ENCODE results near the gene HIRIP3. TPM values are rescaled to one million over a fixed set of nuclear protein-coding genes. Genes with fewer than 3 reads are reported as not detected.
A peak's percentile ranks its signal among the peaks of the same experiment; 100 is the strongest.

The HIRIP3 gene
- total RNA-seq, 2 donors from 2014 or later: 10.8 to 22.4 TPM

DNA sequence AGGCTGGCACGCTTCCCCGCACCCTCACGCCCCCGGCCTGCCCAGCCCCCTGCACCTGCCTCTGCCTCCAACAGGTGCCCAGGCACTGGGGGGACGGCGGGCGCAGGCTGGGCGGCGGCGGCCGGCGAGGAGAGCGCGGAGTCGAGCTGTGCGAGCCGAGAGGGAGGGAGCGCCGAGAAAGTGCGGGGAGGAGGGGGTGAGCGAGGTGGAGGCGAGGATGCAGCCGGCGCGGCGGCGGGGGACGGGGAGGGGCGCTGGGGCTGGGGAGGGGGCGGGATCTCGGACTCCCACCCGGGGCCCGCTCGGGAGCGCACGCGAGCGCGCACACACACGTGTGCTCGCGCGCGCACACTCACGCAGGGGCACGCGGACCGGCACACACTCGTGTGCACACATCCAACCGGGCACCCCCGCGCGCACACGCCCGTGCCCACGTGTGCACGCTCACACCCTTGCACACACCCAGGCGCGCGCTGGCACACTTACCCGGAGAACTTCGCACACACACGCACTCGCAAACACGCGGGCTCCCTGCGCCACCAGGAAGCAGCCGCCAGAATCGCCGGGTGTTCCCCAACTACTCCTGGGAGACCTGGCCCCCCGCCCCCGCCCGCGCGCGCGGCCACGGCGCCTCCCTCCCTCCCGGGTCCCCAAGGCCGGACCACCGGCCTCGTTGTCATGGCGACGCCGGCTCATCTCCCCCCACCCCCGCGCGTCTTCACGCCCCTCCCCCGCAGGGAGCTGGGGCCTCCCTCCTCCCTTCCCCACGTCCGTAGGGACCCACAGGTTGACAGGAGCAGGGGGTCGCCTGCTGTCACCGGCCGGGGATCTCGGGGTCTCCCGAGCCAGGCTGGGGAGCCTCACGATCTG lies 15.7 kb upstream of the HIRIP3 start, which contains the start of gene DOC2A:
DOC2A (minus strand) TSS at position 184 of the 870 bp plus-strand sequence. CDS start 805 bp downstream, outside the sequence.
- H3K4me3 ChIP-seq: peak within 1 kb of the TSS; percentile 14 to 32
- H3K27ac ChIP-seq: no peak within 1 kb of the TSS
- peaks cover 13% of the 10 kb centered on the region for H3K27me3 ChIP-seq (replicated peaks; ENCODE audit: insufficient read depth)
- intact Hi-C loops (cut with DNase I): no loop called here
- no peak for TF ChIP-seq POLR2A (IDR thresholded peaks at IDR 0.05)
- TF ChIP-seq, protein P1, sequence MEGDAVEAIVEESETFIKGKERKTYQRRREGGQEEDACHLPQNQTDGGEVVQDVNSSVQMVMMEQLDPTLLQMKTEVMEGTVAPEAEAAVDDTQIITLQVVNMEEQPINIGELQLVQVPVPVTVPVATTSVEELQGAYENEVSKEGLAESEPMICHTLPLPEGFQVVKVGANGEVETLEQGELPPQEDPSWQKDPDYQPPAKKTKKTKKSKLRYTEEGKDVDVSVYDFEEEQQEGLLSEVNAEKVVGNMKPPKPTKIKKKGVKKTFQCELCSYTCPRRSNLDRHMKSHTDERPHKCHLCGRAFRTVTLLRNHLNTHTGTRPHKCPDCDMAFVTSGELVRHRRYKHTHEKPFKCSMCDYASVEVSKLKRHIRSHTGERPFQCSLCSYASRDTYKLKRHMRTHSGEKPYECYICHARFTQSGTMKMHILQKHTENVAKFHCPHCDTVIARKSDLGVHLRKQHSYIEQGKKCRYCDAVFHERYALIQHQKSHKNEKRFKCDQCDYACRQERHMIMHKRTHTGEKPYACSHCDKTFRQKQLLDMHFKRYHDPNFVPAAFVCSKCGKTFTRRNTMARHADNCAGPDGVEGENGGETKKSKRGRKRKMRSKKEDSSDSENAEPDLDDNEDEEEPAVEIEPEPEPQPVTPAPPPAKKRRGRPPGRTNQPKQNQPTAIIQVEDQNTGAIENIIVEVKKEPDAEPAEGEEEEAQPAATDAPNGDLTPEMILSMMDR (IDR thresholded peaks at IDR 0.05): no peak
- TF ChIP-seq POLR2AphosphoS5 (IDR thresholded peaks at IDR 0.05): no peak
- H3K4me1 ChIP-seq (replicated peaks): no peaks in the 10 kb centered on the region
- no peaks in the 10 kb centered on the region for H3K9me3 ChIP-seq
- under 1% methylated on average over 82 of the region's 99 CpGs for WGBS
- H3K36me3 ChIP-seq: no peaks in the 10 kb centered on the region
- no peak for DNase-seq (ENCODE audit: low spot score)

DNA sequence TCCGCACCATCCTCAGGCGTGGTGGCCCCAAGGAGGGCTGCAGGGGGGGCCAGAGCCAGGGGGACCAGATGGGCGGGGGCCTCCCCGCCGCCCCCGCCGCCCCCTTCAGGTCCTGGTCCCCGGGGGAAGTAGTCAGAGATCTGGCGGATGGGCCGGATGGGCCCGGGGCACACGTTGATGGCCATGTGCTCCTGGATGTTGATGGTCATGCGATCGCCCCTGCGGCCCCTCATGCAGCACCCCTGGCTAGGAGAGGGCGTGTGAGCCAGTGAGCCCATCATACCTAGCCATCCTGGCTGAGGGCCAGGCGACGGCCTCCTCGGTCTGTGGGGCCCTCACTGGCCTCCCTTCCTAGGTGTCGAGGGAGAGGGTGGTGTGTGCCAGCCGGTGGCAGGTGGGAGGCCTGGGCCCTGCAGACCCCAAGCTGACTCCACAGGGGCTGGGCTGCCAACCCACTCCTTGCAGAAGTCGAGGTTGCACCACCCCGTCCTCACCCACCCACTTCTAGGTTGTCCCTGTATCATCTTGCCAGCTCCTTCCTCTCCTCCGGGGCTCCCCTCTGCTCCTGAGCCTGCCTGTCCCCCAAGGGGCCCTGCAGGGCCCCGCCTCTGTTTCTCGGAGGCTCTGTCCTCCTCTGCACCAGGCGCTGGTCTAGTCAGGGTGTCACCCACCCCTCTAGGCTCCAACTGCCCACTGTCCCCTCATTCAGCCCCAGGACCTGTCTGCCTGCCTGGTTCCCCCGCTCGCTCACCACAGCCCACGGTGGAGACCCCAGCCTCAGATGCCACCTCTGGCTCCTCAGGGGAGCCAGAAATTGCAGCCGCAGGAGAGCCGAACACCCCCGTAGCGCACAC lies 14.8 kb upstream of the HIRIP3 start:
- H3K4me1 ChIP-seq (replicated peaks): no peaks in the 10 kb centered on the region
- H3K36me3 ChIP-seq: no peaks in the 10 kb centered on the region
- no peak overlapping the region for H3K27ac ChIP-seq
- TF ChIP-seq, protein P1 (IDR thresholded peaks at IDR 0.05): no peak
- TF ChIP-seq POLR2A (IDR thresholded peaks at IDR 0.05) (no peak), POLR2AphosphoS5 (IDR thresholded peaks at IDR 0.05) (no peak)
- peaks cover 13% of the 10 kb centered on the region for H3K27me3 ChIP-seq (replicated peaks; ENCODE audit: insufficient read depth)
- no peaks in the 10 kb centered on the region for H3K9me3 ChIP-seq
- H3K4me3 ChIP-seq: peak overlapping the region; percentile 14 to 32
- intact Hi-C loops (cut with DNase I): no loop called here
- 11% methylated on average over 29 of the region's 34 CpGs for WGBS
- no peak for DNase-seq (ENCODE audit: low spot score)

DNA sequence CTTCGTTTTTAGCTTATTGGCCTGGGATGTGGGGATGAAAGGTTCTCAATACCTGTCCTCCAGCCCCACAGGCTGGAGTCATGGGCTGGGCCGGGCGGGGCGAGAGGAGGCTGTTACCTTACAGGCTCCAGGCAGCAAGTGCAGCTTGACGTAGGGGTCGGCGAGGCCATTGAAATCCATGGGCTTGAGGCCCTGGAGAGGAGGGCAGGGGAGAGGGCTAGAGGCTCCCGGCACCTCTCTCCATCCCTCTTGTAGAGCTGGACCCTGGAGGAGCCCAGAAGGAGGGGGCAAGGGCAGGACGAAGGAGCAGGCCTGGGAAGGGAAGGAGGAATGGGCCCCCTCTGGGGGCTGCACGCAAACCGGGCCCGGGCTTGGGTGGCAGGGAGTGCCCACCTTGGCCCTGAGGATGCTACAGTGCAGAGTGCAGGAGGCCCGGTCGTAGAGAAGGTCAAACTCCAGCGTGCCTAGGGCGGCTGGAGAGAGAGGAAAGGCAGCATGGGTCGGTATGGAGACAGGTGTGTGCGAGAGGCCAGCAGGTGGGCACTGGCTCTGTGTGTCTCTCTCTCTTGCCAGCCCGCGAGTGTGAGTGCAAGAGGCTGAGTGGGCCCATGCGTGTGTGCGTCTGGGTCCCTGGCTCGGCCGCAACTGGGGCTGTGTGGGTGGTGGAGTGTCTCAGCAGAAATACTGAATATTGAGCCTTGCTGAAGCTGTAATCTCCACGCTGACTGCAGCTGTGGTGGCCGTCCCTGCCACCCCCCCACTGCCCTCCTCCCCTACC lies 13.9 kb upstream of the HIRIP3 start:
- TF ChIP-seq POLR2A (IDR thresholded peaks at IDR 0.05) (no peak), POLR2AphosphoS5 (IDR thresholded peaks at IDR 0.05) (no peak)
- TF ChIP-seq, protein P1 (IDR thresholded peaks at IDR 0.05): no peak
- intact Hi-C loops (cut with DNase I): no loop called here
- 50% methylated on average over 26 of the region's 26 CpGs for WGBS

DNA sequence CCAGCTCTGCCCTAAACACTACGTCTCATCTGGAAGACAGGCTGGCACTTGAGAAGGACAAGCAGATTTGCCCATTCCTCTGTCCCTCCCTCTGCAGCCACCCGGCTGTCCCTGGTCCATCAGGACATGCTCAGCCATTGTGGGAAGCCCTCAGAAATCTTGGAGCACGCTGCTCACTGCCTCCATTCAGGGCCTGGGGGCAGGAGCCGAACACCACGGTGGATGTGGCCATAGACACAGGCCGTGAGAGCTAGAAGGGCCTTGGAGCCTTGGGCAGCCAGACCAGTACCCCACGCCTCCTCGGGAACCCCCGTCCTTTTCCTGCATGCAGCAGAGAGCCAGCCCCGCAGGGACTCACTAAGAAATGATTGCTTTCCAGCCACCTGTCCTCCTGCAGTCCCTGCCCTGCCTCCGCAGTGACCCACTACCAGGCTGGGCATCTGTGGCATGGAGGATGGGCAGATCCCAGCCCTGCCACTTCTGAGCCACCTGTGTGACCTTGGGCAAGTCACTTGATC lies 12.0 kb upstream of the HIRIP3 start:
- Histone ChIP-seq H3K27me3 (replicated peaks; ENCODE audit: insufficient read depth) (peaks cover 13% of the 10 kb centered on the region), H3K4me1 (replicated peaks) (no peaks in the 10 kb centered on the region), H3K9me3 (no peaks in the 10 kb centered on the region), H3K4me3 (no peak overlapping the region), H3K36me3 (no peaks in the 10 kb centered on the region), H3K27ac (no peak overlapping the region)
- TF ChIP-seq POLR2AphosphoS5 (IDR thresholded peaks at IDR 0.05) (no peak), POLR2A (IDR thresholded peaks at IDR 0.05) (no peak)
- TF ChIP-seq, protein P1 (IDR thresholded peaks at IDR 0.05): no peak
- intact Hi-C loops (cut with DNase I): no loop called here
- no peak for DNase-seq (ENCODE audit: low spot score)
- 72% methylated on average over 11 of the region's 11 CpGs for WGBS

More for the DNA sequence above, 13.9 kb upstream of the HIRIP3 start:
- no peaks in the 10 kb centered on the region for H3K36me3 ChIP-seq
- H3K27me3 ChIP-seq (replicated peaks; ENCODE audit: insufficient read depth): peaks cover 13% of the 10 kb centered on the region
- H3K4me1 ChIP-seq (replicated peaks): no peaks in the 10 kb centered on the region
- no peak overlapping the region for H3K4me3 ChIP-seq
- DNase-seq (ENCODE audit: low spot score): no peak
- no peak overlapping the region for H3K27ac ChIP-seq
- H3K9me3 ChIP-seq: no peaks in the 10 kb centered on the region
